WERI-Rb-1 (cell line): ENCODE measurements around the gene ANLN.

Source experiments
- DNase-seq: peaks from one replicate; pipeline ENCODE4 v3.0.0-alpha.2; 2020
- H3K27ac ChIP-seq: fragments of 250-450 bp; sonication (Bioruptor Pico); 2 replicates; pipeline ENCODE4 v1.5.1; 2020; ENCODE audit warnings: mild to moderate bottlenecking, moderate library complexity
- H3K27me3 ChIP-seq: fragments of 250-450 bp; sonication (Bioruptor Pico); 2 replicates; pipeline ENCODE4 v1.5.1; 2021; ENCODE audit warnings: mild to moderate bottlenecking, low read depth, moderate library complexity; ENCODE audit not compliant: insufficient read depth, severe bottlenecking
- H3K36me3 ChIP-seq: fragments of 250-450 bp; sonication (Bioruptor Pico); 2 replicates; pipeline ENCODE4 v1.5.1; 2020; ENCODE audit warnings: mild to moderate bottlenecking, moderate library complexity
- H3K4me3 ChIP-seq: 2 replicates; pipeline ENCODE4 v1.5.1; 2011; ENCODE audit warnings: low read depth, mild to moderate bottlenecking, control low read depth, low read length
- H3K9me3 ChIP-seq: fragments of 250-450 bp; sonication (Bioruptor Pico); 2 replicates; pipeline ENCODE4 v1.5.1; 2021; ENCODE audit warnings: mild to moderate bottlenecking, moderate library complexity; ENCODE audit not compliant: severe bottlenecking
- CTCF ChIP-seq: IDR thresholded peaks from 2 replicates; pipeline ENCODE4 v1.5.1; 2011; ENCODE audit warnings: low read depth, mild to moderate bottlenecking, control low read depth, inconsistent platforms, low read length

ANLN gene

GRCh38 chr7:36391436-36392198 is 2.0 kb downstream of the ANLN start:
- Histone ChIP-seq H3K27ac (peak overlapping the region; percentile 99; the same call in 1 of the 2 replicates), H3K27me3 (no peaks in the 10 kb centered on the region), H3K36me3 (peaks cover 22% of the 10 kb centered on the region), H3K9me3 (peaks cover 3% of the 10 kb centered on the region), H3K4me3 (peak overlapping the region; percentile 85)
- no peak for DNase-seq
- TF ChIP-seq CTCF: no peak

- Histone ChIP-seq H3K36me3 (peaks cover 43% of the 10 kb centered on the region), H3K27ac (no peak overlapping the region), H3K27me3 (no peaks in the 10 kb centered on the region), H3K4me3 (no peak overlapping the region), H3K9me3 (peaks cover 3% of the 10 kb centered on the region)
- no peak for TF ChIP-seq CTCF
- DNase-seq: peak; percentile 21
Measured at GRCh38 chr7:36393826-36394225, 4.2 kb downstream of the ANLN start.

DNA sequence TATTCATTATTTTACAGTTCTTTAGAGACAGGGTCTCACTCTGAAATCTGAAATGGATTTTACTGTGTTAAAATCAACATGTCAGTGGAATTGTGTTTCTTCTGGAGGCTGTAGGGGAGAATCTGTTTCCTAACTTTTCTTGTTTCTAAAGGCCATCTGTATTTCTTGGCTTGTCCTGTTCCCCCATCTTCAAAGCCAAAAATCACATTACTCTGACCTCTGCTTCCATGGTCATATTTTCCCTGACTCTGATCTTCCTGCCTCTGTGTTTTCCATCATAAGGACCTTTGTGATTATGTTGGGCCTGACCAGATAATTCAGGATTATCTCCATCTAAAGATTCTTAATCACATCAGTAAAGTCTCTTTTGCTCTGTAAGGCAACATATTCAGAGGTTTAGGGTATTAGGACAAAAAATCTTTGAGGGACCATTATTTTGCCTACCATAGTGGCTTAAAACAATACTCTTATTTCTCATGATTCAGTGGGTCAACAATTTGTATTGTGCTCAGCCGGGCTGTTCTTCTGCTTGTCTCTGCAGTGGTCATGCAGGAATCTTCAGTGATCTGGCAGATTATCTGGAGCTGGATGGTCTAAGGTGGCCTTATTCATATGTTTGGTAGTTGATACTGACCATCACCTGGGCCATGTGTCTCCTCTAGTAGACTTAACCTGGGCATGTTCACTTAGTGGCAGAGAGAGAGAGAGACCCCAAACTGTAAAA is 5.7 kb downstream of the ANLN start:
- Histone ChIP-seq H3K4me3 (no peak overlapping the region), H3K9me3 (no peaks in the 10 kb centered on the region), H3K27ac (no peak overlapping the region), H3K27me3 (no peaks in the 10 kb centered on the region), H3K36me3 (peaks cover 51% of the 10 kb centered on the region)
- TF ChIP-seq CTCF: no peak
- no peak for DNase-seq

- no peak for DNase-seq
- no peak for TF ChIP-seq CTCF
- H3K36me3 ChIP-seq: peaks cover 60% of the 10 kb centered on the region
- no peaks in the 10 kb centered on the region for H3K27me3 ChIP-seq
- H3K9me3 ChIP-seq: no peaks in the 10 kb centered on the region
- H3K27ac ChIP-seq: no peak overlapping the region
- H3K4me3 ChIP-seq: no peak overlapping the region
Measured at GRCh38 chr7:36396150-36396549, 6.5 kb downstream of the ANLN start.

DNA sequence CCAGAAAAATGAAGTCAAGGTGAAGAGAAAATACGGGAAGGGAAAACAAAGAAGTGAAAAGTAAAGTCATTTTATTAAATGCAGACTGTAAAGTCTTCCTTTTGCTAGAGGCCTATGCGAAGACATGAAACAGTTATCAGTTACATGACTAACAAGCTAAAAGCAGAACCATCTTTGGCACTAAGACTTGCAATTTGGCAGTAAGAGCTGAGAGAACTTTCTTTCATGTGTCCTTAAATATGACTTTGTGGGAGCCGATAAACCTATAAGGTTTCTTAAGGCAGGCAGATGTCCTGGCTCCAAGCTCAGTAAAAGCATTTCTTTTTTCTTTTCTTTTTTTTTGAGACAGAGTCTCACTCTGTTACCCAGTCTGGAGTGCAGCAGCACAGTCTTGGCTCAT is 10.4 kb downstream of the ANLN start:
- Histone ChIP-seq H3K27me3 (no peaks in the 10 kb centered on the region), H3K27ac (no peak overlapping the region), H3K4me3 (no peak overlapping the region), H3K9me3 (no peaks in the 10 kb centered on the region), H3K36me3 (peaks cover 84% of the 10 kb centered on the region)
- DNase-seq: no peak
- TF ChIP-seq CTCF: no peak
